T-helper 17 cell (primary cell): ENCODE measurements around the gene ZNF57. TPM values are rescaled to one million over a fixed set of nuclear protein-coding genes. Genes with fewer than 3 reads are reported as not detected.
"Not testable (repeated sequence)": the region's sequence is repeated elsewhere in the genome, so short reads cannot be mapped to it uniquely, and the experiment has no call there.

Source experiments
- ATAC-seq: fragments of 150-1000 bp; cut with Tn5 transposase; 2 replicates; pipeline ENCODE4 v1.10.0; 2021; ENCODE audit warnings: mild to moderate bottlenecking, moderate library complexity
- DNase-seq, 3 donors: peaks; one replicate each; pipeline versions ENCODE4 v3.0.0 to v3.0.0-alpha.2; 2020 to 2021
- H3K9me3 ChIP-seq: one replicate; pipeline ENCODE4 v1.7.0; 2013; ENCODE audit warnings: low read length, mild to moderate bottlenecking; ENCODE audit not compliant: control insufficient read depth, poor library complexity, severe bottlenecking
- H3K27ac Mint-ChIP-seq: one replicate; pipeline ENCODE4 v1.8.0; 2022; ENCODE audit warnings: mild to moderate bottlenecking, moderate library complexity, mixed read lengths
- H3K27me3 Mint-ChIP-seq: one replicate; pipeline ENCODE4 v1.8.0; 2022; ENCODE audit warnings: mixed read lengths
- H3K36me3 Mint-ChIP-seq: one replicate; pipeline ENCODE4 v1.8.0; 2022; ENCODE audit warnings: low read depth, mixed read lengths
- H3K4me1 Mint-ChIP-seq: one replicate; pipeline ENCODE4 v1.8.0; 2022; ENCODE audit warnings: mild to moderate bottlenecking, mixed read lengths
- H3K4me3 Mint-ChIP-seq: one replicate; pipeline ENCODE4 v1.8.0; 2022; ENCODE audit warnings: mild to moderate bottlenecking, moderate library complexity, mixed read lengths
- total RNA-seq, 4 donors: library from RNA in 2 of 4; stranded (reverse) in 2 of 4; gene quantifications; one replicate each; pipeline ENCODE4 v1.2.3 and lab custom pipeline; 2022 to 2026

The ZNF57 gene
- total RNA-seq (1 to 10 TPM; 2.0 to 2.6 TPM), total RNA-seq (lab: John Stamatoyannopoulos, UW) (1.7 to 11.2 reads per million in 2 donors)

DNA sequence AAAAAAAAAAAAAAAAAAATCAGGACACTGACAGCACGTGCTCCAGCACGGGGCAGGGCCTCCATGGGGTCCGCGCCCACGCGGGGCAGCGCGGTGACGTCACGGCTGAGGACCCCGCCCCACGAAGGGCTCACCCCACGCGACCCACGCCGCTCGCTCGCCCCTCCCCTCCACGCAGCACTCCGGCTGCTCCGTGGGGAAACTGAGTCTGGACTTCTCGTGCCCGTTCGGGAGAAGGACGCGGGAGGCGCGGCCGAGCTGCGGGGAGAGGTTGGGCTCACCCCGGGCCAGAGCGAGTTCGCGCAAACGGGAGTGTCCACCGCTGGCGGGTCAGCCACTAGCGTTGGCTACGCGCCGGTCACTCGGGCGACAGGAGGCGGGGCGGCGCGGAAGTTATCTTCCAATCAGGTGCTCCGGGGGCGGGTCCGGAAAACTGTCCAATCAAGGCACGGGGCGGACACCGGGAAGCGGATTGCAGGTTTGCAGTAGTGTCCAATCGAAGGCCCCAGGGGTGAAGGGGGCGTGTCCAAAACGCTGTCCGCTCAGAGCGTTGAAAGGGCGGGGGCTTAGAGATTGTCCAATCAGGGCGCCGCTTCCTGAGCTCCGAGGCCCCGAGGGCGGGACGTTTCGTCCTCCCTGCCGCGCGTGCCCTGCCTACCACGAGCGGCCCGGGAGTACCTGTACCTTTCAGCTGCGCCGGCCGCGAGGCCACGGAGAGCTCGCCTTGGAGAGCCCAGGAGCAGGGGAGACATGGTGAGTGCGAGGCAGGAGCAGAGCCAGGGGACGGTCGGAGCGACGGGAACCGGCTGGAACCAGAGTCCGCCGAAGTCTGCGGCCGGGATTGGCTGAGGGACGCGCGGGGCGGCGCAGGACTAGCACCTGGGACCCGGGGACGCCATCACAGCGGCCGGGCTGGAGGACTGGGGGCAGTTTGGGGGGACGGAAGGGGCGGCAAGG, at the start of gene ZNF57:
TSS of gene ZNF57 (plus strand) at position 633 of the 957 bp plus-strand sequence. CDS start at position 751, 118 bp downstream.
- Mint-ChIP-seq H3K27me3 (no peaks in the 10 kb centered on the region), H3K4me1 (peaks cover 14% of the 10 kb centered on the region), H3K4me3 (peak within 1 kb of the TSS; percentile 99), H3K36me3 (no peaks in the 10 kb centered on the region), H3K27ac (peak within 1 kb of the TSS; percentile 81)
- ATAC-seq (peak; percentile 99), DNase-seq (peak; percentile 92 to 95 (median 93))
- H3K9me3 ChIP-seq = peaks cover 7% of the 10 kb centered on the region

- peaks cover 7% of the 10 kb centered on the region for H3K36me3 Mint-ChIP-seq
- H3K4me3 Mint-ChIP-seq = no peak overlapping the region
- no peak for ATAC-seq
- H3K27ac Mint-ChIP-seq = no peak overlapping the region
- H3K9me3 ChIP-seq = peaks cover 18% of the 10 kb centered on the region
- H3K4me1 Mint-ChIP-seq = peaks cover 17% of the 10 kb centered on the region
- no peak for DNase-seq
- no peaks in the 10 kb centered on the region for H3K27me3 Mint-ChIP-seq
Measured at GRCh38 chr19:2852598-2852997, 48.1 kb upstream of the ZNF57 start.

GRCh38 chr19:2853015-2853606, 47.6 kb upstream of the ZNF57 start:
- Mint-ChIP-seq H3K27ac (no peak overlapping the region), H3K4me1 (peaks cover 19% of the 10 kb centered on the region), H3K36me3 (peaks cover 7% of the 10 kb centered on the region), H3K4me3 (no peak overlapping the region), H3K27me3 (no peaks in the 10 kb centered on the region)
- ATAC-seq (no peak), DNase-seq (no peak)
- peaks cover 18% of the 10 kb centered on the region for H3K9me3 ChIP-seq

DNA sequence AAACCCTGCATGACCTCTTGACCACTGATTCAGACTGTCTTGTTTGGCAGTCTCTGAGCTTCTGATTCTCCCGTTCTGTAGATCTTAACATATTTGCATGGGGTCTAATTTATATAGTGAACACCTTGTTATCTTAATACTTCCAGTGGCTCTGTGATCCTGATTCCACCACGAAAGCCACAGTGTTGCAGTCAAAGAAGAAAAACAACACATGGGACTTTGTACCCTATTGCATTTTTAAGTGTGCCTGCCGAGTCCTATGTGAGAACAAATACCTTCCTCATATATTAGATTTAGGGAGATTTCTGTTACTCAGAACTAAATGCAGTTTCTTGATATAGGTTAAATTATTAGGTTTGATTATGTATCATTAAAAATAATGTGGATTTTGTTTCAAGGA, 45.9 kb upstream of the ZNF57 start:
- no peak for DNase-seq
- Mint-ChIP-seq H3K27ac (no peak overlapping the region), H3K4me1 (peaks cover 18% of the 10 kb centered on the region), H3K4me3 (no peak overlapping the region), H3K27me3 (no peaks in the 10 kb centered on the region), H3K36me3 (peaks cover 7% of the 10 kb centered on the region)
- peaks cover 18% of the 10 kb centered on the region for H3K9me3 ChIP-seq
- no peak for ATAC-seq

DNA sequence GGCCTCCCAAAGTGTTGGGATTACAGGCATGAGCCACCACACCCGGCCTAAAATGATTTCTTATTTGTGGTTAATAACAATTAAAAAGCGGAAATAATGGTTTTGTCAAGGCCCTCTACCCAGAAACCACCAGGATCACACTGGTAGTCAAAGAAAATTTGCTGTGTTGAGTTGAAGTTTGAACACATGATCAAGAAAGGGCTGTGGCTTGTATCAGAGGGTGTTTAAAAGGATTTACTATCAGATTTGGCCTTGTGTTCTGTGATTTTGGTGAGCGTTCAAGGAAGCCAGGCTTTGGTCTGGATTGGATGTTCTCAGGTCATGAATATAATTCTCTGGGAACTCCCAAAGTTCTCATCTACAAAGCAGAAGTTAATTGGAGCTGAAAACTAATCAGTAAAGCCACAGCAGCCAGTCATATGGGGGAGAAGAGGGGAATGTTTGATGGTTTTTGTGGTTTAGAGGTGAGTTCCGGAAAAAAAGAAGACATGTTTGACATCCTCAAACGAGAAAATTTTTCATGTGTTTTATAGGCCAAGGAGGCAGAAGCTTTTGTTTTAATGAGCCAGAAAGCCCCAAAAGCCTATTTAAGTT, 44.2 kb upstream of the ZNF57 start:
- H3K4me1 Mint-ChIP-seq = peaks cover 11% of the 10 kb centered on the region
- H3K27me3 Mint-ChIP-seq = no peaks in the 10 kb centered on the region
- no peak for DNase-seq
- peak overlapping the region; percentile 1 for H3K27ac Mint-ChIP-seq
- peaks cover 18% of the 10 kb centered on the region for H3K9me3 ChIP-seq
- H3K36me3 Mint-ChIP-seq = peaks cover 2% of the 10 kb centered on the region
- H3K4me3 Mint-ChIP-seq = peak overlapping the region; percentile 0
- ATAC-seq = peak; percentile 90

GRCh38 chr19:2858864-2859263, 41.9 kb upstream of the ZNF57 start:
- peaks cover 6% of the 10 kb centered on the region for H3K9me3 ChIP-seq
- Mint-ChIP-seq H3K27ac (no peak overlapping the region), H3K27me3 (peaks cover under 1% of the 10 kb centered on the region), H3K36me3 (no peaks in the 10 kb centered on the region), H3K4me1 (peaks cover 11% of the 10 kb centered on the region), H3K4me3 (no peak overlapping the region)
- DNase-seq (no peak), ATAC-seq (no peak)

DNA sequence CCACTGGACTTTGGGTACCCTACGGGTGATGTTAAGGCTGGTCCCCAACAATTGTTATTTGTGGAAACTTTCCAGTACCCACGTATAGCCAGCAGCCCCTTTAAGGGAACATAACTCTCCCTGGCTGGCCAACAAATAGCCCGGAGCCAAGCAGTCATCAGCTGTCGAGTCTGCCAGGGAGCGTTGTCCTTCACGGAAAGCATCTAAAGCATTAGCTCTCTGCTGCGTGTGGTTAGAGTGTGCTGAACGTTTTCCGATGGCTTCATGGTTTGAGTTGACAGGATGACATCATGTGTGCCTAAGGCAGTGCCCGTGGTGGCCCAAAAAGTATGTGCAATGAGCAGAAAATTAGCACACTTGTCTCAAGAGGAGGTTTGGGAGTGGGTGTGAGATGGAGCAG, 36.9 kb upstream of the ZNF57 start:
- Mint-ChIP-seq H3K4me3 (no peak overlapping the region), H3K36me3 (no peaks in the 10 kb centered on the region), H3K4me1 (no peaks in the 10 kb centered on the region), H3K27me3 (peaks cover 19% of the 10 kb centered on the region), H3K27ac (peak overlapping the region; percentile 24)
- no peak for ATAC-seq
- no peaks in the 10 kb centered on the region for H3K9me3 ChIP-seq
- no peak for DNase-seq

GRCh38 chr19:2865334-2866100, 35.2 kb upstream of the ZNF57 start:
- H3K9me3 ChIP-seq = no peaks in the 10 kb centered on the region
- H3K4me3 Mint-ChIP-seq = no peak overlapping the region
- H3K4me1 Mint-ChIP-seq = no peaks in the 10 kb centered on the region
- H3K27me3 Mint-ChIP-seq = peaks cover 19% of the 10 kb centered on the region
- no peaks in the 10 kb centered on the region for H3K36me3 Mint-ChIP-seq
- DNase-seq (no peak), ATAC-seq (no peak)
- H3K27ac Mint-ChIP-seq = no peak overlapping the region

GRCh38 chr19:2866495-2867024, 34.2 kb upstream of the ZNF57 start:
- Mint-ChIP-seq H3K36me3 (no peaks in the 10 kb centered on the region), H3K4me1 (peaks cover 2% of the 10 kb centered on the region), H3K27ac (no peak overlapping the region), H3K27me3 (peaks cover 19% of the 10 kb centered on the region), H3K4me3 (no peak overlapping the region)
- ATAC-seq (no peak), DNase-seq (no peak)
- H3K9me3 ChIP-seq = no peaks in the 10 kb centered on the region

GRCh38 chr19:2867025-2867991, 33.4 kb upstream of the ZNF57 start, which contains the start of gene ZNF556:
Gene ZNF556 (plus strand): TSS chr19:2867335. CDS start chr19:2867422, 87 bp downstream.
- no peak within 1 kb of the TSS for H3K4me3 Mint-ChIP-seq
- H3K27me3 Mint-ChIP-seq = peaks cover 19% of the 10 kb centered on the region
- H3K9me3 ChIP-seq = no peaks in the 10 kb centered on the region
- DNase-seq (no peak), ATAC-seq (no peak)
- H3K36me3 Mint-ChIP-seq = no peaks in the 10 kb centered on the region
- H3K27ac Mint-ChIP-seq = no peak within 1 kb of the TSS
- H3K4me1 Mint-ChIP-seq = peaks cover 5% of the 10 kb centered on the region

DNA sequence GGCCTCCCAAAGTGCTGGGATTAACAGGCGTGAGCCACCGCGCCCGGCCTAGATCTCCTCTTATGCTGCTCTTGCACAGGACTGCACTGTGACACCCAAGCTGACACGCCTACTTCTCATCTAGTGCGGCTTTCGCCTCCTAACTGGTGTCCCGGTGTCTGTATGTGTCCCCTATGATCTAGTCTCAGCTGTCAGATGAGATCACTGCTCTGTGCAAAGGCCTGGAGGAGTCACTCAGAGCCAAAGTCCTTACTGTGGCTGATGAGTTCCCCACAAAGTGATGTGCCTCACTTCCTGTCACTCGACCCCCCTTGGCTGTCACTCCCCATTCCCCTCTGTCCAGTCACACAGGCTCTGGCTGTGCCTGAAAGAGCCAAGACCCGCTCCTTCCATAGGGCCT, 31.1 kb upstream of the ZNF57 start:
- no peak overlapping the region for H3K4me3 Mint-ChIP-seq
- no peaks in the 10 kb centered on the region for H3K9me3 ChIP-seq
- DNase-seq (no peak), ATAC-seq (no peak)
- H3K27ac Mint-ChIP-seq = peak overlapping the region; percentile 19
- peaks cover 15% of the 10 kb centered on the region for H3K27me3 Mint-ChIP-seq
- no peaks in the 10 kb centered on the region for H3K36me3 Mint-ChIP-seq
- H3K4me1 Mint-ChIP-seq = peaks cover 5% of the 10 kb centered on the region

- H3K27ac Mint-ChIP-seq, DNase-seq, H3K9me3 ChIP-seq, ATAC-seq, H3K27me3 Mint-ChIP-seq, H3K4me3 Mint-ChIP-seq, H3K4me1 Mint-ChIP-seq, H3K36me3 Mint-ChIP-seq: not testable (repeated sequence)
Measured at GRCh38 chr19:2872175-2872574, 28.6 kb upstream of the ZNF57 start.
